GM18499 (cell line): ENCODE measurements around the gene SKOR2.
"Not testable (repeated sequence)": the region's sequence is repeated elsewhere in the genome, so short reads cannot be mapped to it uniquely, and the experiment has no call there.

ENCODE experiments used
- ATAC-seq: cut with Tn5 transposase; IDR thresholded peaks from one replicate; pipeline ENCODE4 v1.9.1; 2021; ENCODE audit warnings: moderate number of reproducible peaks; ENCODE audit not compliant: insufficient read depth, unreplicated experiment

Gene SKOR2

DNA sequence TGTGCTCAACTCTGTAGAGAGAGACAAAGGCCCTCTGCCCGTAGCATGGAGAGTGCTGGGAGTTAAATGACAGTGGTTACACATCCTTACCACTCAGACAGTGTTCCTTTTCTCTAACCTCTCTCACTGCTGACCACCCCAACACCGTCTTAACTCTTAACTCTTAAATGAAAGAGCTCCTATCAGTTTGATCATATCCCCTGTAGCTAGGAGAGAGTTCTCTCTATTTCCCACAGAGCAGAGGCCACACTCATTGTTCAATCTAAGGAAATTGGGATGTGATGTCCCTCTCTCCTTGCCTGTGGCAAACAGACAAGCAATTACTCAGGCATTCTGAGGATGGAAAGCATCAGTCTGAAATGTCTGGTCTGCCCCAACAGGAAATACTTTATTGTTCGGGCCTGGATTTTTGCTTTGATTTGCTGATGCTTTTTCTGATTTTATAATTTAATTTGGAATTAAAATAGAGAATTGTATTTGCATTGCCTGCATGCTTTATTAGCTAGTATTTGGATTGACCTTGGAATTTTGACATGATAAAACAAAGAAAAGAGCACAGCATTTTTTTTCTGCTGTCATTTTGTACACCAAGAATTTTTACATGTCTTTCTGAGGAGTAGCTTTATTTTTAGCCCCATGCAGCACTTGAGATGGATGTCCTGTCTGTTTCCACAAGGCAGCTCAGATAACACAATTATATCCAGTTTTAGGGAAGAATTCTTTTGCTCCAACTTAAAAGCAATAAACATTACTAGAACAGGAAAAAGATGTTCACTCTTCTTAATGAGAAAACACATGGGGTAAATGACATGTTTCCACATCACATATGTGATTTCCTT is 47.6 kb downstream of the SKOR2 start:
- no peak for ATAC-seq

DNA sequence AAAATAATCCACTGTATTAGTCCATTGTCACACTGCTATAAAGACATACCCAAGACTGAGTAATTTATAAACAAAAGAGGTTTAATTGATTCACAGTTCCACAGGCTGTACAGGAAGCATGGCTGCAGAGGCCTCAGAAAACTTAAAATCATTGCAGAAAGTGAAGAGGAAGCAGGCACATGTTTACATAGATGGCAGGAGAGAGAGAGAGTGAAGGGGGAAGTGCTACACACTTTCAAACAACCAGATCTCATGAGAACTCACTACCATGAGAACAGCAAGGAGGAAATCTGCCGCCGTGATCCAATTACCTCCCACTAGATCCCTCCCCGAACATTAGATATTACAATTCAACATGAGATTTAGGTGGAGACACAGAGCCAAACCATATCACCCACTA is 55.5 kb downstream of the SKOR2 start:
- ATAC-seq, result not testable (repeated sequence)

DNA sequence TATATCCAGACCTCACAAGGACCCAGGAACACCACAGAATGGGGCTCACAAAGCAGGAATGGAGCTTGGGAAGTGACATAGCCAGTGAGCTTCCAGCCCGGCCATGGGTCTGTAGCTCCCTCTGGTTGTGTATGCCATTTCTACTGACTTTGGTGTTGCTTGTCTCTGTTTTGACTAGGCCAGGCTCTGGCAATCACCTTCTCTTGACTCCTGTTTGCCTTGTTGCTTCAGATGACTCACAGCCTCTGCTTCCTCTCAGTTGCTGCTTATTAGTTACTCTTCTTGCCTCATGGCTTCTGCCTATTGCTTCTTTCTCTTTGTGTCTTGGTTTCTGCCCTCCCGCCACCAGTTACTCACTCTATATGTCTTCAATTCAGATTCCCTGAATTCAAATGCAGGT is 59.5 kb downstream of the SKOR2 start:
- ATAC-seq, result no peak

DNA sequence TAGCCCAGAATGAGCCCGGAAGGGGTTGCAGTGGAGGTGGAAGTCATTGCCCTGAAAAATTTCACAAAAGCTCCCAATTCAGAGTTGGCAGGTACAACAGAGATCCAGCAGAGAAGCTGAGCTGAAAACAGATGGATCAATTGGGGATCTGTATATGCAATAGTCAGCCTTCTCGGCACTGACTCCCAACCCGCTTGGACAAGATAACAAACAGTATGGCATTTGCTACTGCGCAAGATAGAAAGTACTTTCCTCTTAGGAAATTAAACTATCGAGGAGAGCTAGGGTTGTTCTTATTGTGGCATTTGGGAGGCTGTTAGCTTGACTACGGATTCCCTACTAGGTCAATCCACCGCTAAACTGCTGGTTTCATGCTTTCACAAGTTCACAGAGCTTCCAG is 63.7 kb downstream of the SKOR2 start:
- ATAC-seq, result no peak

DNA sequence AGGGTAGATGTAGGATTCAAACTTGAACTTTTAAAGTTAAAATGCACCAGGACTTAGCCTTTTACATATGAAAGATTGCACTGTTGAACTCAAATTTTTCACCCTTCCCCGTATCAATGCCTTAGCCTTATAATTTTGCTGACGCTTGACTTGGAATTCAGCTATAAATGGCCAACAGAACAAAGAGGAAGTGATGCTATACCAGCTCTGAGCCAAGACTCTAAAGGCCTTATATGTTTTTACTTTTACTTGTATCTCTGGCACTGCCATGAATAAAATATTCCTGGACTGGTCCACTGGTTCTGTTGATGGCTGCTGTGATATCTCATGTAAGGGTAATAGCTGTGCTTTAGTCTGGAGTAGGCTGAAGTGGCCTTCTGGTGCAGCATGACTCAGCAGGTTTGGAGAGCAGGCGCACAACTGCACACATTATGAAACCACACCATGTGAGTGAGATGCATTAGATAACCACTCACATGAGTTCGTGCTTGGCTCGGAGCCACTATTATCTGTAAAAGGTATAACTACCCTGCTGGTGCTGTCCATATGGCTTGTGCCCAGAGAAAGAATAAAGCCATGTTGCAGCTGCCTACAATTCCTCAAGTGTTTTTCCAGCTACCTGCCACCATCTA is 66.9 kb downstream of the SKOR2 start:
- no peak for ATAC-seq

DNA sequence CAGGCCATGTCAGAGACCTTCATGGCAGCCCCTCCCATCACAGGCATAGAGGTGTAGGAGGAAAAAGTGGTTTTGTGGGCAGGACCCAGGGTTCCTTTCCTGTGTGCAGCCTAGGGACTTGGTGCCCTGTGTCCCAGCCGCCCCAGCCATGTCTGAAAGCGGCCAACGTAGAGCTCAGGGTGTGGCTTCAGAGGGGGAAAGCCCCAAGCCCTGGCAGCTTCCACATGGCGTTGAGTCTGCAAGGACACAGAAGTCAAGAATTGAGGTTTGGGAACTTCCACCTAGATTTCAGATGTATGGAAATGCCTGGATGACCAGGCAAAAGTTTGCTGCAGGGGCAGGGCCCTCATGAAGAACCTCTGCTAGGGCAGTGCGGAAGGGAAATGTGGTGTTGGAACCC is 69.3 kb downstream of the SKOR2 start:
- not testable (repeated sequence) for ATAC-seq

DNA sequence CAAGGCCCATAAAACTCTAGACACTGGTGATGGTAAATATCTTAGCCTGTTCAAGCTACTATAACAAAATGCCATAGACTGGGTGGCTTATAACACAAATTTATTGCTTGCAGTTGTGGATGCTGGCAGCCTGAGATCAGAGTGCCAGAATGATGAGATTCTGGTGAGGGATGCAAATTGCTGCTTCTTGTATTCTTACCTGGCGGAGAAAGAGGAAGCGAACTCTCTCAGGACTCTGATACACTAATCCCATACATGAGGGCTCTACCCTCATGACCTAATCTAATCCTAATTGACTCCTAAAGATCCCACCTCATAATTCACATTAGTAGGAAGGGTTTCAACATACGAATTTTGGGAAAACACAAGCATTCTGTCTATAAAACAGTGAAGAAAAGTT is 70.7 kb downstream of the SKOR2 start:
- no peak for ATAC-seq

DNA sequence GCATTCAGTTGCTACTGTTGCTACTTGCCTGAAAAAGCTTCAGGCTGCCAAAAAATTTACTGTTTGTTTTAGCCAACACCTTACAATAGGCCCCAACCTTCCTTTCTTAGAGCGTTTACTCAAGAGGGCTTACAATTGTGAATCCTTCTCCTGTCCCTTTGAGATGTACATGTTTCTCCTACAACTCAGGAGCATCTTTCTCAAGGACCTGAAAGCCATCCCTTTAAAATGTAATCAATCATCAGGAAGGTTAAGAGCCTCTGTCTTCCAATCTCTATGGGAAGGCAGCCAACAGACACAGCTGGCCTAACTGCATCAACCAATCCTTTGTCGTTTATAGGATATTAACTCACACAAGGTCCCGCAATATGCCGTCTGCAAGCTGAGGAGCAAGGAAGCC is 71.9 kb downstream of the SKOR2 start:
- ATAC-seq, result no peak

DNA sequence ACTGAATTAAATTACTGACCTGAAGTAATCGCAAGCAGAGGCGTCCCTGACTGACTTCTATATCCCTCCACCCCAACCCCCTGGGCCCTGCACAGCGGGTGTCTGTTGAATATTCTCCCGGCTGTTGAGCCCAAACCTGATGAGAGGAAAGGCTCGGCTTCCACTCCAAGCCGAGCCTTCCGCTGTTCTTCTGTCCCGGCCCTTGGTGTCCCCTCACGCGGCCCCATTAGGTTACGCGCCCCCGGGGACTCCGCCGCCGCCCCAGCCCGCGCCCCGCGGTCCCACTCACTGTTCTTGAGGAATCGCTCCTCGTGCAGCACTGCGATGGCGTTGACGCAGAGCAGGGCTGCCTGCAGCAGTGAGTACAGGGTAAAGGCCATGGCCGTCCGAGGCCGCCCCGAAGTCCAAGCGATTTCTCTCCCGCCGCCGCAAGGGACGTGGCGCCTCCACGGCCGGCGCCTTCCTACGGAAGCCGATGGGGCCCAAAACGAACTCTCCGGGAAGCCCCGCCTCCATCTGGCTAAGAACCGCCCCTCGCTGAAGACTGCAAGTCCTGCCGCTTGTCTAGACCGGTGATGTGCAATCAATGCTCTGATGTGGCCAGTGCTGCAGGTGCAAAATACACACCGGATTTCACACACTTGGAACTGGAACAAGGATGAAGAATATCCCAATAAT is 75.4 kb downstream of the SKOR2 start, which contains the start of gene IER3IP1:
Gene IER3IP1 (minus strand): TSS at position 467 of the 678 bp plus-strand sequence. CDS start 87 bp downstream, at position 380.
- peak; percentile 63 for ATAC-seq

DNA sequence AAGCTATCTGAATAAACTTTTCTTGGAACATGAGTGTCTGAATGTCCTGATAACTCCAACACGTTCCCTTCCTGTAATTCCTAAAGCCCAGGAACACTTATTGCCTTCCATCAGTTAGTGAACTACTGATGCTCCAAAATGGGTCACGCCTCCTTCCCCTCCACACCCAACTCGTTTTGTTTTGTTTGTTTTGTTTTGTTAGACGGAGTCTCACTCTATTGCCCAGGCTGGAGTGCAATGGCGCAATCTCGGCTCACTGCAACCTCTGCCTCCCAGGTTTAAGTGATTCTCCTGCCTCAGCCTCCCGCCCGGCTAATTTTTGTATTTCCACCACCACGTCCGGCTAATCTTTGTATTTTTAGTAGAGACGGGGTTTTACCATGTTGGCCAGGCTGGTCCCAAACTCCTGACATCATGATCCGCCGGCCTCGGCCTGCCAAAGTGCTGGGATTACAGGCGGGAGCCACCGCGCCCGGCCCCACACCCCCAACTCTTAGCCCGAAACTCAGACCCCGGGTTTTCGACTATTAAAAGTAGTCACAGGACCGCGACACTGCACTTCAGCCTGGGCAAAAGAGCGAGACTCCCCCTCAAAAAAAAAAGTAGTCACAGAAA is 76.1 kb downstream of the SKOR2 start:
- ATAC-seq, result no peak

DNA sequence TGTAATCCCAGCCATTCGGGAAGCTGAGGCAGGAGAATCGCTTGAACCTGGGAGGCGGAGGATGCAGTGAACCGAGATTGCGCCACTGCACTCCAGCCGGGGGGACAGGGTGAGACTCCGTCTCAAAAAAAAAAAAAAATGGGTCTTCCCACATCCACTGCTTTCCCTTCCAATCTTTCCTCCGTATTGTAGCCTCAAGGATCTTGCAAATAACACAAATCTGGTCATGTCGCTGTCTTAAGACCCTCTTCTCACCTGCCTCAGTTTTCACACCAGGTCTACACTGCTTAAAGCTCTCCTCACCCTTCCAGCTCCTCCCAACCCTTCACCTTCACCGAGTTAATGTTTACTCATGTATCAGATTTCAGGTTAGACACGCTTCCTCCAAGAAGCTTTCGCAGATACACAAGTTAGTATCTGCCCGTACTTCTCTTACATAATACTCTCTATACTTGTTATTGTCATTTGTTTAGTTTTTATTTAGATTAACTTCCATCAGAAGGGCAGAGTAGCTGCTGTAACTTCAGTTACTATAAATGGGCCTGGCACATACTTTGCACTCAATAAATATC is 76.8 kb downstream of the SKOR2 start:
- ATAC-seq, result no peak

DNA sequence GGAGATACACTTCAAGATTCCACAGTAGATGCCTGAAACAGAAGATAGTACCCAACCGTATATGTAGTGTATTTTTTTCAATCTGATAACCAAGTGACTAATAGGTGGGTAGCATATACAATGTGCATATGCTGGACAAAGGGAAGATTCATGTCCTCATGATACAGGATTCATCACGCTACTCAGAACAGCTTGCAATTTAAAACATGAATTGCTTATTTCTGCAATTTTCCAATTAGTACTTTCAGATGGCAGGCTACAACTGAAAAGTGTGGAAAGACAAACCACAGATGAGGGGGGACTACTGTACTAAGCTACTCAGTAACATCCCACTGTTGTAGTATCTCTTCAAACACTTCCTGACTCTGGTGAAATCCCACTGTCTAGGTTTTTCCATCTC is 79.0 kb downstream of the SKOR2 start:
- ATAC-seq, result no peak

DNA sequence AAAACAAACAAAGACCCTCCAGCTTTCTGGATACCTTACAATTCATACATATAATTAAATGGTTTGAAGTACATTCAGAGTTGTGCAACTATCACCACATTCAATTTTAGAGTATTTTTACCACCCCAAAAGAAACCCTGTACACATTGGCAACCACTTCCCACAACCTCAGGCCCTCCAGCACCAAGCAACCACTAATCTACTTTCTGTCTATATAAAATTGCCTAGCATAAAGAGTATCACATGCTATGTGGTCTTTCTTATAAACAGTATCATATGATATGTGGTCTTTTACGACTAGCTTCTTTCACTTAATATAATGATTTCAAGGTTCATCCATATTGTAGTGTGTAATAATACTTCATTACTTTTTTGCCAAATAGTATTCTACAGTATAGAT is 82.5 kb downstream of the SKOR2 start:
- no peak for ATAC-seq

DNA sequence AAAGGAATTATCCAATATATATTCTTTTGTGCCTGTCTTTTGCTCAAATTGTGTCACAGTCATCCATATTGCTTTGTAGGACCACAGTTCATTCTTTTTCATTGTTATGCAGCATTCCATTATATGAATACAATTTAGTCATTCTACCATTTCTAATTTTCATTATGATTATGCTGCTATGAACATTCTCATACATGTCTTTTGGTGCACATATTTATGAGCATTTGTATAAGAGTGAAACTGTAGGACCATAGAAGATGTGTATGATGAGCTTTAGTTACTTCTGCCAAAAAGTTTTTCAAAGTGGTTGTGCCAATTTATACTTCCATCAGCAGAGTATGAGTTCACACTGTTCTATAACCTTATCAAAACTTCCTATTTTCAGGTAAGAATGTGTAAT is 83.0 kb downstream of the SKOR2 start:
- ATAC-seq, result no peak

DNA sequence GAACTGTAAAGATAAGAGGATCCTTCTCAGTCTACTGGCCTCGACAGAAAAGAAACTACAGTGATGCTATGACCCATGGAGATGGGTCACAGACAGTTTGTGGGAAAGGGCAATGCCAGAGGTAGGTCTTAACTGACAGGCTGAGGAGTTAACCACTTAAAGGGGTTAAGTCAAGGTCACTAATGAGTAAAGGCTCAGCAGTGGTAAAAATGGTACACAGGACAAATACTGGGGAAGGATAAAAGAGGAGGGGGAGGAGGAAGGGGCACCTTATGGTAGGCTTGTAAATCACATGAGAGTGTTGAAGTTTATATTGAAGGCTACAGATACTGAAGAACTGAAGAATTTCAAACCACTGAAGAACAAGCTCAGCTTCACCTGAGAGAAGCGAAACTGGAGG is 85.2 kb downstream of the SKOR2 start:
- ATAC-seq, result no peak

DNA sequence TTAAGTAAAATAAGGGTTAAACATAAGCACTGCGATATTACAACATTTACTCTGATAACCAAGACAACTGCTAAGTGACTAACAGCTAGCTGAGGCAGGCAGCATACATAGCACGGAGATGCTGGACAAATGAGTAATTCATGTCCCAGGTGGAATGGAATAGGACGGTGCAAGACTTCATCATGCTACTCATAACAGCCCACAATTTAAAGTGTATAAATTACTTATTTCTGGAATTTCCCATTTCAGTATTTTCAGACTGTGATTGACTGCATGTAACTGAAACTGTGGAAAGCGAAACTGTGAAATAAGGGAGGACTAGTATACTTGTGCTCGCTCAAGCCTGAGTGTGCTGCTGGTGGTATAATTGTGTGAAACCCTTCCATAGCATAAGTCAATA is 88.2 kb downstream of the SKOR2 start:
- peak; percentile 50 for ATAC-seq

DNA sequence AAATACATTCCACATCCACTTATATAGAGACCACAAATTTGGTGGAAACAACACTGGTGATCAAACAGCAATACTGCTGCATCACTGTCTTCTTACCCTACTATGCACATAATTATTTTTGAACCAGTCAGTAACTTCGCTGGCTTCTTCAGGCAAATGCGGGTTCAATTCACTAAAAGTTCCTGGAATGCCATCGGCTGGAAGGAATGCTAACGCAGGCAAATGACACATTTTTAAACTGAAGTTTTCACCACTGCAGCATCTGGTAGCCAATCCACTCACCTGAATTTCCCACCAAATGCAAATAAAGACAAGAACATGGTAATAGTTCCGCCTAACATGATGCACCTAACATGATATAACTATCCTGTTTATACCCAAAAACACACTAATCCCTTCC is 91.2 kb downstream of the SKOR2 start:
- no peak for ATAC-seq

DNA sequence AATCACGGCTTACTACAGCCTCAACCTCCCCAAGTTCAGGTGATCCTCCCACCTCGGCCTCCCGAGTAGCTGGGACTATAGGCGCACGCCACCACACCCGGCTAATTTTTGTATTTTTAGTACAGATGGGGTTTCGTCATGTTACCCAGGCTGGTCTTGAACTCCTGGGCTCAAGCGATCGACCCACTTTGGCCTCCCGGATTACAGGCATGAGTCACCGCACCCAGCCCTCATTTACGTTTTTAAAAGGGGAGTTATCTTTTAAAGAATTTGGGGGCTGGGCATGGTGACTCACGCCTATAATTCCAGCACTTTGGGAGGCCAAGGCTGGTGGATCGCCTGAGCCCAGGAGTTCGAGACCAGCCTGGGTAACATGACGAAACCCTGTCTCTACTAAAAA is 93.1 kb downstream of the SKOR2 start:
- not testable (repeated sequence) for ATAC-seq
